ENCODE measurements around the gene CSHL1.

GRCh38 chr17:63932721-63933120 lies 21.7 kb upstream of the CSHL1 start:
- TF ChIP-seq, protein P1, sequence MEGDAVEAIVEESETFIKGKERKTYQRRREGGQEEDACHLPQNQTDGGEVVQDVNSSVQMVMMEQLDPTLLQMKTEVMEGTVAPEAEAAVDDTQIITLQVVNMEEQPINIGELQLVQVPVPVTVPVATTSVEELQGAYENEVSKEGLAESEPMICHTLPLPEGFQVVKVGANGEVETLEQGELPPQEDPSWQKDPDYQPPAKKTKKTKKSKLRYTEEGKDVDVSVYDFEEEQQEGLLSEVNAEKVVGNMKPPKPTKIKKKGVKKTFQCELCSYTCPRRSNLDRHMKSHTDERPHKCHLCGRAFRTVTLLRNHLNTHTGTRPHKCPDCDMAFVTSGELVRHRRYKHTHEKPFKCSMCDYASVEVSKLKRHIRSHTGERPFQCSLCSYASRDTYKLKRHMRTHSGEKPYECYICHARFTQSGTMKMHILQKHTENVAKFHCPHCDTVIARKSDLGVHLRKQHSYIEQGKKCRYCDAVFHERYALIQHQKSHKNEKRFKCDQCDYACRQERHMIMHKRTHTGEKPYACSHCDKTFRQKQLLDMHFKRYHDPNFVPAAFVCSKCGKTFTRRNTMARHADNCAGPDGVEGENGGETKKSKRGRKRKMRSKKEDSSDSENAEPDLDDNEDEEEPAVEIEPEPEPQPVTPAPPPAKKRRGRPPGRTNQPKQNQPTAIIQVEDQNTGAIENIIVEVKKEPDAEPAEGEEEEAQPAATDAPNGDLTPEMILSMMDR (conservative IDR thresholded peaks at IDR 0.05 in 1 of 2, IDR thresholded peaks at IDR 0.05 in 1 of 2; ENCODE audit: extremely low read depth in 1 of 2, insufficient read depth in 1 of 2, low read depth in 1 of 2, low read length in 2 of 2), result no peak
- no peak for TF ChIP-seq EZH2 (IDR thresholded peaks at IDR 0.05; ENCODE audit: borderline replicate concordance, low read length)
